ENCODE data around the gene CHTOP.

CHTOP gene

GRCh38 chr1:153693466-153693865 is 59.6 kb downstream of the CHTOP start:
- no peak for DNase-seq

All from activated gamma-delta T cell treated with Interleukin-2 at 50 U/mL for 16 hours (primary cell).